ENCODE measurements around the gene APOA1.

The APOA1 gene

GRCh38 chr11:116833491-116833815 is 4.0 kb downstream of the APOA1 start:
- DNase-seq: no peak

- DNase-seq: no peak
These were observed 4.8 kb downstream of the APOA1 start for GRCh38 chr11:116832350-116833290.

GRCh38 chr11:116831790-116832349 is 5.6 kb downstream of the APOA1 start:
- DNase-seq: no peak

- no peak for DNase-seq
These were observed 7.1 kb downstream of the APOA1 start for GRCh38 chr11:116830184-116830912.

- no peak for DNase-seq
These were observed 7.8 kb downstream of the APOA1 start, which contains the start of gene APOC3 for GRCh38 chr11:116829525-116830183. APOC3 (plus strand) TSS chr11:116829907; CDS start chr11:116830583, 676 bp downstream.

GRCh38 chr11:116828632-116829524 is 8.5 kb downstream of the APOA1 start:
- no peak for DNase-seq

GRCh38 chr11:116827461-116827860 is 10.0 kb downstream of the APOA1 start:
- DNase-seq: no peak

GRCh38 chr11:116826751-116827431 is 10.5 kb downstream of the APOA1 start:
- no peak for DNase-seq

GRCh38 chr11:116825854-116826750 is 11.3 kb downstream of the APOA1 start:
- DNase-seq: no peak

- DNase-seq: no peak
These were observed 12.0 kb downstream of the APOA1 start for GRCh38 chr11:116825434-116825833.

GRCh38 chr11:116823031-116823843 is 14.2 kb downstream of the APOA1 start, which contains the start of gene APOA4:
APOA4 (minus strand) TSS chr11:116823304; CDS start chr11:116823191, 113 bp downstream.
- no peak for DNase-seq

- DNase-seq: no peak
These were observed 14.8 kb downstream of the APOA1 start for GRCh38 chr11:116822575-116822974.

- DNase-seq: no peak
These were observed 16.1 kb downstream of the APOA1 start for GRCh38 chr11:116821050-116821918.

- DNase-seq: no peak
These were observed 18.4 kb downstream of the APOA1 start for GRCh38 chr11:116819049-116819448.

GRCh38 chr11:116814502-116814901 is 22.9 kb downstream of the APOA1 start:
- DNase-seq: no peak

- DNase-seq: no peak
These were observed 23.5 kb downstream of the APOA1 start for GRCh38 chr11:116813781-116814471.

- DNase-seq: no peak
These were observed 24.3 kb downstream of the APOA1 start for GRCh38 chr11:116813170-116813569.

GRCh38 chr11:116812109-116812508 is 25.3 kb downstream of the APOA1 start:
- no peak for DNase-seq
